CD1c-positive myeloid dendritic cell (primary cell): ENCODE measurements around the gene LEMD1.
"Not testable (repeated sequence)": the region's sequence is repeated elsewhere in the genome, so short reads cannot be mapped to it uniquely, and the experiment has no call there.

ENCODE experiments used
- DNase-seq: peaks from one replicate; pipeline ENCODE4 v3.0.0-alpha.2; 2016; ENCODE audit errors: extremely low spot score

Gene LEMD1

DNA sequence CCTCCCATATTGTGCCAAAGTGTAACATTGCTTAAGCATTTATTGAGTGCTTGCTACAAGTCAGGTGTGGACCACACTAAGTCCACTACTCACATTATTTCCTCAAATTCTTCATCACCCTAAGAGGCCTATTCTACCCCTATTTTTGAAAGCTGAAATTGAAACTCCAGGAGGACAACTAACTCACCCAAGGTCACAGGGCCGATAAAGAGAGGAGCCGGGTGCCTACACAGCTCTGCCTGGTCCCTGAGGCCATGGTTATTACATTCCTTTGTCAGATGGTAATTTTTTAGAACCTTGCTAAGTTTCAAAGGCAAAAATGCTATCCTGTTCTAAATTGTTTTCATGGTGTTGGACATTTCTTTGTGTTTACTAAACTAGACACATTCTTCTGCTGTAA, 41.0 kb downstream of the LEMD1 start:
- no peak for DNase-seq

- DNase-seq = no peak
These were observed 42.8 kb downstream of the LEMD1 start for GRCh38 chr1:205379056-205379455.

GRCh38 chr1:205377355-205377754, 44.5 kb downstream of the LEMD1 start:
- no peak for DNase-seq

GRCh38 chr1:205376739-205377138, 45.1 kb downstream of the LEMD1 start:
- no peak for DNase-seq

- no peak for DNase-seq
These were observed 45.9 kb downstream of the LEMD1 start for GRCh38 chr1:205375835-205376545.

GRCh38 chr1:205374210-205375078, 47.4 kb downstream of the LEMD1 start:
- no peak for DNase-seq

- no peak for DNase-seq
These were observed 48.1 kb downstream of the LEMD1 start for GRCh38 chr1:205373798-205374175.

- DNase-seq = no peak
These were observed 48.6 kb downstream of the LEMD1 start for GRCh38 chr1:205373022-205373797.

GRCh38 chr1:205371871-205372660, 49.8 kb downstream of the LEMD1 start:
- no peak for DNase-seq

- no peak for DNase-seq
These were observed 51.1 kb downstream of the LEMD1 start for GRCh38 chr1:205370780-205371179.

- DNase-seq = no peak
These were observed 52.1 kb downstream of the LEMD1 start for GRCh38 chr1:205369701-205370123.

DNA sequence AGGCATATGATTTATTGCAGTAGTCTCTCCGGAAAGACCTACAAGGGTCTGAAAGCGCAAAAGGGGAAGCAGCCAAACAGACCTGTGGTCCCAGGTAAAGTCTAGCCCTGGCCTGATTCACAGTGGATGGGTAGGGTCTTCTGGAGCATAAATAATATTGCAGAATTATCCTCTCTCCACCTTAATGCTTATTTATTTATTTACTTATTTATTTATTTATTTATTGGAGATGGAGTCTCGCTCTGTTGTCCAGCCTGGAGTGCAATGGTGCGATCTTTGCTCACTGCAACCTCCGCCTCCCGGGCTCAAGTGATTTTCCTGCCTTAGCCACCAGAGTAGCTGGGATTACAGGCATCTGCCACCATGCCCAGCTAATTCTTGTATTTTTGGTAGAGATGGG, 53.4 kb downstream of the LEMD1 start:
- no peak for DNase-seq

DNA sequence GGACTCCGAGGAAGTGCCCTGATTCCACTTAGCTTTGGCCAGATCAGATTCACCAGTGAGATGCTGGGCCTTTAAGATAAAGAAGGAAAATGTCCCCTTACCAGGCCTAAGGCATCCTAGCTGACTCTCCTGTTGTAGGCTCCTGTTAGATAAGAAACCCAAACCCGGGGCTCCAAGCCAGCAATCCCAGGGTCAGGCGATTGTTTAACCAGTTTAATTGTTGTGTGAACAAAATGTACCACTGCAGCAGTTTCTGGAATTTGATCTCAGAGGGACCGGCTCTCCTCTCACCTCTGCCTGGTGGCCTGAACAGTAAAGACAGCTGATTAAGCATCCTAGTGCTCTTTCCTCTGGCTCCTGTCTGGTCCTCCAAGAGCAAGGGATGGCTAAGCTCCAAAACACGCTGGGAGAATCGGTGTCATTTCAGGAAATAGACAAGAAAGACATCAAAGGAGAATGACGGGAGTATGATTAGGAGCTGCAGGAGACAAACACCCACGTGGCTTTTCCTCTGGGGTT, 55.9 kb downstream of the LEMD1 start:
- DNase-seq = no peak

DNA sequence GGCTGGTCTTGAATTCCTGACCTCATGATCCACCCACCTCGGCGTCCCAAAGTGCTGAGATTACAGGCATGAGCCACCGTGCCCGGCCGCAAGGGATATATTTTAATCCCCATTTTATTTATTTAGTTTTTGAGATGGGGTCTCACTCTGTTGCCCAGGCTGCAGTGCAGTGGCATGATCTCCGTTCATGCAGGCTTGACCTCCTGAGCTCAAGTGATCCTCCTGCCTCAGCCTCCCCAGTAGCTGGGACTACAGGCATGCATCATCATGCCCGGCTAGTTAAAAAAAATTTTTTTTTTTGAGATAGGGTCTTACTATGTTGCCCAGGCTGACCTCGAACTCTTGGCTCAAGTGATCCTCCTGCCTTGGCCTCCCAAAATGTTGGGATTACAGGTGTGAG, 56.8 kb downstream of the LEMD1 start:
- DNase-seq = not testable (repeated sequence)

DNA sequence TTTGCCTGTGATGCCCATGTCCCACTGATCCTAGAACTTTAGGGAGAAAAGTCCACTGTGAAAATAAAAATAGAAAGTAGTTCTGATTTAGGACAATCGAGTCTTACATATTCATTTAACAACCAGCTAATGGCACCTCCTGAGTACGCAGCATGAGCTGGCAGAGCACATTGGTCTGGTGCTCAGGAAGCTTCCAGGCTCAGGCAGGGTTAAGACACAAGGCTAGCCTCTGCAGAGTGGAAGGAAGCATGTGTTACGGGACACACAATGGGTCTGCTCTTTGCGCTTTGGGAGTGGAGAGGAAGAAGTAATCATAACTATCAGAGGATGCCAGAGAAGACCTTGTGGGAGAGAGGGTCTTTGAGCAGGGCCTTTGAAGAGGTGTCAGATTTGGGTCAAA, 61.0 kb downstream of the LEMD1 start:
- DNase-seq = no peak

DNA sequence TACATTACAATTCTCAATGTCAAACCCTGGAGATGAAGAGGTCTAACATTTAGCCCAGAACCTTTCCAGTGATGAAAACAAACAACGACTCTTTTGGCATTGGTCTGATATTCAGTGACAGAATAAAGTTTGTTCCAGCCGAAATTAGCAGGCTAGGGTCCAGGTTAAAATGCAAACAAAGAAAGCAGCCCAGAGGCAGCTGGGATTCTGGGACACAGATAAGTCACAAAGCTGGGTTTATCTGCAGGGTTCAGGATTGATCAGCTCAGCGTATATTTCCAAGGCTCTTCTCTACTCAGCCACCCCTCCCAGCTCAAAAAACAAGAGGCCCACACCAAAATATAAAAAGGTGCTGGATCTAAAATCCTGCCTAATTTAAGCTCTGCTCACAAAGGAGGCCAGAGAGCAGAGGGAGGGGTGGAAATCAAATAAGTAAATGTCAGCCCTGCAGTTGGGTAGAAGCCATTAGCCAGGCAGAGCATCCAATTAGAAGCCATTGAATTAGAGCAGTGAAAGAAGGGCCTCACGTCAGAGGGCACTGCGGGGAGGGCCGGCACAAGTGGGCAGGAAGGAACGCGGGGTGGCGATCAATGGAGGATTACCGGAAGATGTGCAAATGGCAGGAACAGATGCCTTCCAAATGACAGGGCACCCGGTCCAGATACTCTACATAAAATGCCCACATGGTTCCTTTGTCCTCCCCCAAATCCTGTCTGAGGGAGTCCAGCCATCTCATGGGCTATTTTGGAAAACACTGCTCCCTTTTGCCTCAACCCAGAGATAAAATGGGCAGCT, 61.9 kb downstream of the LEMD1 start:
- DNase-seq = no peak

DNA sequence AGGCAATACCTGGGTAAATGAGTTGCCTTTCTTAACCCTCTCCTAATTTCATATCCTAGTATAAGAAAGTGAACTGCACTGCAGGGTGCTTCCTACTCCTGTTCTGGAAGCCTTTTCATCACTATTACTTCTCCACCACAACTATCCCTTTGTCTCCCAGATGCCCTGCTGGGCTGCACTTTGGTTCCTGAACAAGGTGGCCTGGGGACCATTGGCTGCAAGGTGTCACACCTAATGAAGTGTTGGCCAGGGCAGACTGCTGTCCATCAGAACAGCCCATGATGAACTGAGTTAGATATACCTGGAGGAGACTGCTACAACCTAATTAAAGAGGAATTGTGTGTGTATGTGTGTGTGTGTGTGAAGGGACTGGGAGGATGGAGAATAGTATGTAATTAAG, 63.3 kb downstream of the LEMD1 start:
- DNase-seq = no peak

DNA sequence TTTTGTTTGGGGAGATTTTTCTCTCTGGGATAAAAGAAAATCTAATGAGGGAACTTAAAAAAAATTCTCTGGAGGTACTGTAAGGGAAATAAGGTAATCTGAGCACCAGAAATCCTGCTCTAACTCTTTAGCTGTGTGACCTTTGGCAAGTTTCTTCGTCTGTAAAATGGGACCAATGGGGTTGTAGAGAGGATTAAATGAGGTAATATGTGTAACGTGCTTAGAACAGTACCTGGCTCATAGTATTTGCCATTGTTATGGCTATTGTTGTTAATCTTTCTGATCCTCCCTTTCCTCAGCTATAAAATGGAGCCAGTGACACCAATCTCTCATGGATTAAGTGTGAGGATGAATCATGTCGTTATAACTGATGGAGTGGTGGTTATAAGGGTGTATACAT, 64.3 kb downstream of the LEMD1 start:
- no peak for DNase-seq

GRCh38 chr1:205356440-205357139, 65.3 kb downstream of the LEMD1 start, which contains the start of gene KLHDC8A:
Gene KLHDC8A, minus strand, starts transcription at chr1:205356922. Its CDS starts 13,318 bp downstream, at chr1:205343604.
- no peak for DNase-seq

GRCh38 chr1:205355075-205355453, 66.8 kb downstream of the LEMD1 start:
- no peak for DNase-seq
